ENCODE measurements around the gene HK3. TPM values are rescaled to one million over a fixed set of nuclear protein-coding genes. Genes with fewer than 3 reads are reported as not detected.
A peak's percentile ranks its signal among the peaks of the same experiment; 100 is the strongest.
"Not testable (repeated sequence)": the region's sequence is repeated elsewhere in the genome, so short reads cannot be mapped to it uniquely, and the experiment has no call there.

Gene HK3
- total and polyA plus RNA-seq, 4 donors, result 4.3 to 25.5 (median 13.3) TPM

DNA sequence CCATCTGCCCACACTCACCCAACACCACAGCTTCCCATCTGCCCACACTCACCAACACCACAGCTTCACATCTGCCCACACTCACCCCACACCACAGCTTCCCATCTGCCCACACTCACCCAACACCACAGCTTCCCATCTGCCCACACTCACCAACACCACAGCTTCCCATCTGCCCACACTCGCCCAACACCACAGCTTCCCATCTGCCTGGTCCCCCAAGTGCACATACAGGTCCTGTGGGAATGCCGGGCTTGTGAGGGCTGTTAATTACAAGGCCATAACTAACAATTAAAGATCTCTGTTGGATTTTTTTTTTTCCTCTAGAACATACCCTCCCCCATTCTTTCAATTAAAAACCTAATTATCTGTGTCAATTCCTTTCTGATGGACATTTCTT lies 26.1 kb downstream of the HK3 start:
- H3K4me3 ChIP-seq (ENCODE audit: low read depth in 1 of 3, low read length in 3 of 3); DNase-seq (ENCODE audit: low spot score); H3K27ac ChIP-seq (ENCODE audit: low read depth in 1 of 2, low read length in 2 of 2); H3K9ac ChIP-seq (ENCODE audit: low read depth in 1 of 2, low read length in 2 of 2); H3K36me3 ChIP-seq (ENCODE audit: control insufficient read depth in 4 of 4, insufficient read depth in 3 of 4, low read depth in 1 of 4, low read length in 3 of 4); H3K4me1 ChIP-seq (ENCODE audit: control insufficient read depth in 4 of 4, insufficient read depth in 4 of 4, low read length in 3 of 4); H3K9me3 ChIP-seq (ENCODE audit: control insufficient read depth in 4 of 4, low read length in 3 of 4); H3K27me3 ChIP-seq (ENCODE audit: control insufficient read depth in 4 of 4, insufficient read depth in 4 of 4, low read length in 3 of 4): not testable (repeated sequence)
- 80% methylated on average over 2 of the region's 2 CpGs for WGBS

DNA sequence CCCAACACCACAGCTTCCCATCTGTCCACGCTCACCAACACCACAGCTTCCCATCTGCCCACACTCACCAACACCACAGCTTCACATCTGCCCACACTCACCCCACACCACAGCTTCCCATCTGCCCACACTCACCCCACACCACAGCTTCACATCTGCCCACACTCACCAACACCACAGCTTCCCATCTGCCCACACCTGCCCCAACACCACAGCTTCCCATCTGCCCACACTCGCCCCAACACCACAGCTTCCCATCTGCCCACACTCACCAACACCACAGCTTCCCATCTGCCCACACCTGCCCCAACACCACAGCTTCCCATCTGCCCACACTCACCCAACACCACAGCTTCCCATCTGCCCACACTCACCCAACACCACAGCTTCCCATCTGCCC lies 26.6 kb downstream of the HK3 start:
- not testable (repeated sequence) for H3K4me1 ChIP-seq (ENCODE audit: control insufficient read depth in 4 of 4, insufficient read depth in 4 of 4, low read length in 3 of 4); DNase-seq (ENCODE audit: low spot score); H3K9me3 ChIP-seq (ENCODE audit: control insufficient read depth in 4 of 4, low read length in 3 of 4); H3K27me3 ChIP-seq (ENCODE audit: control insufficient read depth in 4 of 4, insufficient read depth in 4 of 4, low read length in 3 of 4); H3K36me3 ChIP-seq (ENCODE audit: control insufficient read depth in 4 of 4, insufficient read depth in 3 of 4, low read depth in 1 of 4, low read length in 3 of 4); H3K4me3 ChIP-seq (ENCODE audit: low read depth in 1 of 3, low read length in 3 of 3); H3K27ac ChIP-seq (ENCODE audit: low read depth in 1 of 2, low read length in 2 of 2); H3K9ac ChIP-seq (ENCODE audit: low read depth in 1 of 2, low read length in 2 of 2)
- 84% methylated on average over 2 of the region's 2 CpGs for WGBS

DNA sequence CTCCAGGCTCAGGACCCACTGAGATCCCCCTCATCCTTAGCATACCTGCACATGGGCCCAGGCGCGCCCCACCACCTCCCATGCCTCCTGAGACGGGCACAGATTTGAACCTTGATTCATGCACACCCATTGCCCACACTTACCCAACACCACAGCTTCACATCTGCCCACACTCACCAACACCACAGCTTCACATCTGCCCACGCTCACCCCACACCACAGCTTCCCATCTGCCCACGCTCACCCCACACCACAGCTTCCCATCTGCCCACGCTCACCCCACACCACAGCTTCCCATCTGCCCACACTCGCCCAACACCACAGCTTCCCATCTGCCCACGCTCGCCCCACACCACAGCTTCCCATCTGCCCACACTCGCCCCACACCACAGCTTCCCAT lies 28.5 kb downstream of the HK3 start:
- not testable (repeated sequence) for H3K9ac ChIP-seq (ENCODE audit: low read depth in 1 of 2, low read length in 2 of 2); H3K9me3 ChIP-seq (ENCODE audit: control insufficient read depth in 4 of 4, low read length in 3 of 4); H3K27me3 ChIP-seq (ENCODE audit: control insufficient read depth in 4 of 4, insufficient read depth in 4 of 4, low read length in 3 of 4); H3K4me1 ChIP-seq (ENCODE audit: control insufficient read depth in 4 of 4, insufficient read depth in 4 of 4, low read length in 3 of 4); H3K27ac ChIP-seq (ENCODE audit: low read depth in 1 of 2, low read length in 2 of 2); H3K4me3 ChIP-seq (ENCODE audit: low read depth in 1 of 3, low read length in 3 of 3); DNase-seq (ENCODE audit: low spot score); H3K36me3 ChIP-seq (ENCODE audit: control insufficient read depth in 4 of 4, insufficient read depth in 3 of 4, low read depth in 1 of 4, low read length in 3 of 4)
- WGBS, result 85% methylated on average over 10 of the region's 10 CpGs

DNA sequence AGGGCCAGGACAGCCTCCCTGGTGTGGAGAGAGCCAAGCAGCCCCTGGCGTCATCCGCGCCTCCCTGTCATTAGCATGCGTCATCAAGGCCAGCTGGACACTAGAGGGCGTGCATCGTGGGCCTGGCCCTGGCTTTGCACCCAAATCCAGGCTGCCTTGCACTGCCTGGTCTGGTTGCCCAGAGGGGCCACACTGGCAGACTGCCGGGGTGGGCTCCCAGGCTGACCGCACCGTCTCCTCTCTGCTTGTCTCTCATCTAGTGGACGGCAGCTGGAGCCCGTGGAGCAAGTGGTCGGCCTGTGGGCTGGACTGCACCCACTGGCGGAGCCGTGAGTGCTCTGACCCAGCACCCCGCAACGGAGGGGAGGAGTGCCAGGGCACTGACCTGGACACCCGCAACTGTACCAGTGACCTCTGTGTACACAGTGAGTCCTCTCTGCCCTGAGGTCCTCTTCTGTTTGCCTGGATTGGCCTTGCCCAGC lies 29.0 kb downstream of the HK3 start:
- 30% methylated on average over 17 of the region's 17 CpGs for WGBS
- H3K36me3 ChIP-seq (ENCODE audit: control insufficient read depth in 4 of 4, insufficient read depth in 3 of 4, low read depth in 1 of 4, low read length in 3 of 4), result no peaks in the 10 kb centered on the region
- H3K9me3 ChIP-seq (ENCODE audit: control insufficient read depth in 4 of 4, low read length in 3 of 4), result no peaks in the 10 kb centered on the region
- no peak overlapping the region for H3K27ac ChIP-seq (ENCODE audit: low read depth in 1 of 2, low read length in 2 of 2)
- H3K9ac ChIP-seq (ENCODE audit: low read depth in 1 of 2, low read length in 2 of 2), result no peak overlapping the region
- TF ChIP-seq NR2F2 (IDR thresholded peaks at IDR 0.05), result no peak
- peak in 1 of 2 donors; percentile 82 for TF ChIP-seq RXRA (IDR thresholded peaks at IDR 0.05)
- TF ChIP-seq SP1 (IDR thresholded peaks at IDR 0.05), result peak; percentile 65
- TF ChIP-seq GABPA (IDR thresholded peaks at IDR 0.05 in 1 of 2, conservative IDR thresholded peaks at IDR 0.05 in 1 of 2), result no peak
- no peak for TF ChIP-seq FOXA2 (IDR thresholded peaks at IDR 0.05)
- TF ChIP-seq, protein P1, sequence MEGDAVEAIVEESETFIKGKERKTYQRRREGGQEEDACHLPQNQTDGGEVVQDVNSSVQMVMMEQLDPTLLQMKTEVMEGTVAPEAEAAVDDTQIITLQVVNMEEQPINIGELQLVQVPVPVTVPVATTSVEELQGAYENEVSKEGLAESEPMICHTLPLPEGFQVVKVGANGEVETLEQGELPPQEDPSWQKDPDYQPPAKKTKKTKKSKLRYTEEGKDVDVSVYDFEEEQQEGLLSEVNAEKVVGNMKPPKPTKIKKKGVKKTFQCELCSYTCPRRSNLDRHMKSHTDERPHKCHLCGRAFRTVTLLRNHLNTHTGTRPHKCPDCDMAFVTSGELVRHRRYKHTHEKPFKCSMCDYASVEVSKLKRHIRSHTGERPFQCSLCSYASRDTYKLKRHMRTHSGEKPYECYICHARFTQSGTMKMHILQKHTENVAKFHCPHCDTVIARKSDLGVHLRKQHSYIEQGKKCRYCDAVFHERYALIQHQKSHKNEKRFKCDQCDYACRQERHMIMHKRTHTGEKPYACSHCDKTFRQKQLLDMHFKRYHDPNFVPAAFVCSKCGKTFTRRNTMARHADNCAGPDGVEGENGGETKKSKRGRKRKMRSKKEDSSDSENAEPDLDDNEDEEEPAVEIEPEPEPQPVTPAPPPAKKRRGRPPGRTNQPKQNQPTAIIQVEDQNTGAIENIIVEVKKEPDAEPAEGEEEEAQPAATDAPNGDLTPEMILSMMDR (IDR thresholded peaks at IDR 0.05; ENCODE audit: low read depth, low read length, missing input control), result peak; percentile 2
- peak in 1 of 2 donors; percentile 55 for TF ChIP-seq RAD21 (IDR thresholded peaks at IDR 0.05)
- peak in 1 of 2 donors; percentile 55 for TF ChIP-seq HNF4A (conservative IDR thresholded peaks at IDR 0.05)
- TF ChIP-seq TAF1 (conservative IDR thresholded peaks at IDR 0.05), result no peak
- TF ChIP-seq, protein P2, sequence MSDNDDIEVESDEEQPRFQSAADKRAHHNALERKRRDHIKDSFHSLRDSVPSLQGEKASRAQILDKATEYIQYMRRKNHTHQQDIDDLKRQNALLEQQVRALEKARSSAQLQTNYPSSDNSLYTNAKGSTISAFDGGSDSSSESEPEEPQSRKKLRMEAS (IDR thresholded peaks at IDR 0.05), result no peak
- TF ChIP-seq, protein P3, sequence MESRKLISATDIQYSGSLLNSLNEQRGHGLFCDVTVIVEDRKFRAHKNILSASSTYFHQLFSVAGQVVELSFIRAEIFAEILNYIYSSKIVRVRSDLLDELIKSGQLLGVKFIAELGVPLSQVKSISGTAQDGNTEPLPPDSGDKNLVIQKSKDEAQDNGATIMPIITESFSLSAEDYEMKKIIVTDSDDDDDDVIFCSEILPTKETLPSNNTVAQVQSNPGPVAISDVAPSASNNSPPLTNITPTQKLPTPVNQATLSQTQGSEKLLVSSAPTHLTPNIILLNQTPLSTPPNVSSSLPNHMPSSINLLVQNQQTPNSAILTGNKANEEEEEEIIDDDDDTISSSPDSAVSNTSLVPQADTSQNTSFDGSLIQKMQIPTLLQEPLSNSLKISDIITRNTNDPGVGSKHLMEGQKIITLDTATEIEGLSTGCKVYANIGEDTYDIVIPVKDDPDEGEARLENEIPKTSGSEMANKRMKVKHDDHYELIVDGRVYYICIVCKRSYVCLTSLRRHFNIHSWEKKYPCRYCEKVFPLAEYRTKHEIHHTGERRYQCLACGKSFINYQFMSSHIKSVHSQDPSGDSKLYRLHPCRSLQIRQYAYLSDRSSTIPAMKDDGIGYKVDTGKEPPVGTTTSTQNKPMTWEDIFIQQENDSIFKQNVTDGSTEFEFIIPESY (IDR thresholded peaks at IDR 0.05), result no peak
- TF ChIP-seq, protein P4, sequence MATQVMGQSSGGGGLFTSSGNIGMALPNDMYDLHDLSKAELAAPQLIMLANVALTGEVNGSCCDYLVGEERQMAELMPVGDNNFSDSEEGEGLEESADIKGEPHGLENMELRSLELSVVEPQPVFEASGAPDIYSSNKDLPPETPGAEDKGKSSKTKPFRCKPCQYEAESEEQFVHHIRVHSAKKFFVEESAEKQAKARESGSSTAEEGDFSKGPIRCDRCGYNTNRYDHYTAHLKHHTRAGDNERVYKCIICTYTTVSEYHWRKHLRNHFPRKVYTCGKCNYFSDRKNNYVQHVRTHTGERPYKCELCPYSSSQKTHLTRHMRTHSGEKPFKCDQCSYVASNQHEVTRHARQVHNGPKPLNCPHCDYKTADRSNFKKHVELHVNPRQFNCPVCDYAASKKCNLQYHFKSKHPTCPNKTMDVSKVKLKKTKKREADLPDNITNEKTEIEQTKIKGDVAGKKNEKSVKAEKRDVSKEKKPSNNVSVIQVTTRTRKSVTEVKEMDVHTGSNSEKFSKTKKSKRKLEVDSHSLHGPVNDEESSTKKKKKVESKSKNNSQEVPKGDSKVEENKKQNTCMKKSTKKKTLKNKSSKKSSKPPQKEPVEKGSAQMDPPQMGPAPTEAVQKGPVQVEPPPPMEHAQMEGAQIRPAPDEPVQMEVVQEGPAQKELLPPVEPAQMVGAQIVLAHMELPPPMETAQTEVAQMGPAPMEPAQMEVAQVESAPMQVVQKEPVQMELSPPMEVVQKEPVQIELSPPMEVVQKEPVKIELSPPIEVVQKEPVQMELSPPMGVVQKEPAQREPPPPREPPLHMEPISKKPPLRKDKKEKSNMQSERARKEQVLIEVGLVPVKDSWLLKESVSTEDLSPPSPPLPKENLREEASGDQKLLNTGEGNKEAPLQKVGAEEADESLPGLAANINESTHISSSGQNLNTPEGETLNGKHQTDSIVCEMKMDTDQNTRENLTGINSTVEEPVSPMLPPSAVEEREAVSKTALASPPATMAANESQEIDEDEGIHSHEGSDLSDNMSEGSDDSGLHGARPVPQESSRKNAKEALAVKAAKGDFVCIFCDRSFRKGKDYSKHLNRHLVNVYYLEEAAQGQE (IDR thresholded peaks at IDR 0.05), result no peak
- TF ChIP-seq EGR1 (IDR thresholded peaks at IDR 0.05; ENCODE audit: low read depth in 2 of 2), result no peak
- TF ChIP-seq, protein P5, sequence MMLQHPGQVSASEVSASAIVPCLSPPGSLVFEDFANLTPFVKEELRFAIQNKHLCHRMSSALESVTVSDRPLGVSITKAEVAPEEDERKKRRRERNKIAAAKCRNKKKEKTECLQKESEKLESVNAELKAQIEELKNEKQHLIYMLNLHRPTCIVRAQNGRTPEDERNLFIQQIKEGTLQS (IDR thresholded peaks at IDR 0.05), result no peak
- TF ChIP-seq YY1 (IDR thresholded peaks at IDR 0.05), result no peak
- no peak for TF ChIP-seq JUND (IDR thresholded peaks at IDR 0.05)
- TF ChIP-seq HNF4G (IDR thresholded peaks at IDR 0.05), result no peak
- no peak for TF ChIP-seq FOXA1 (IDR thresholded peaks at IDR 0.05)
- H3K4me3 ChIP-seq (ENCODE audit: low read depth in 1 of 3, low read length in 3 of 3), result no peak overlapping the region
- DNase-seq (ENCODE audit: low spot score), result peak; percentile 54
- H3K27me3 ChIP-seq (ENCODE audit: control insufficient read depth in 4 of 4, insufficient read depth in 4 of 4, low read length in 3 of 4), result peaks cover 0 to 5% (median 0%) of the 10 kb centered on the region in 4 donors
- peaks cover 0 to 10% (median 3%) of the 10 kb centered on the region in 4 donors for H3K4me1 ChIP-seq (ENCODE audit: control insufficient read depth in 4 of 4, insufficient read depth in 4 of 4, low read length in 3 of 4)

All from liver (tissue), 9 donors.